NCI-H2029 (cell line): ENCODE measurements around the gene CD52.

Experiments
- DNase-seq: peaks from one replicate; lab custom pipeline; 2025; lab: John Stamatoyannopoulos, UW

CD52 gene, protein sequence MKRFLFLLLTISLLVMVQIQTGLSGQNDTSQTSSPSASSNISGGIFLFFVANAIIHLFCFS

DNA sequence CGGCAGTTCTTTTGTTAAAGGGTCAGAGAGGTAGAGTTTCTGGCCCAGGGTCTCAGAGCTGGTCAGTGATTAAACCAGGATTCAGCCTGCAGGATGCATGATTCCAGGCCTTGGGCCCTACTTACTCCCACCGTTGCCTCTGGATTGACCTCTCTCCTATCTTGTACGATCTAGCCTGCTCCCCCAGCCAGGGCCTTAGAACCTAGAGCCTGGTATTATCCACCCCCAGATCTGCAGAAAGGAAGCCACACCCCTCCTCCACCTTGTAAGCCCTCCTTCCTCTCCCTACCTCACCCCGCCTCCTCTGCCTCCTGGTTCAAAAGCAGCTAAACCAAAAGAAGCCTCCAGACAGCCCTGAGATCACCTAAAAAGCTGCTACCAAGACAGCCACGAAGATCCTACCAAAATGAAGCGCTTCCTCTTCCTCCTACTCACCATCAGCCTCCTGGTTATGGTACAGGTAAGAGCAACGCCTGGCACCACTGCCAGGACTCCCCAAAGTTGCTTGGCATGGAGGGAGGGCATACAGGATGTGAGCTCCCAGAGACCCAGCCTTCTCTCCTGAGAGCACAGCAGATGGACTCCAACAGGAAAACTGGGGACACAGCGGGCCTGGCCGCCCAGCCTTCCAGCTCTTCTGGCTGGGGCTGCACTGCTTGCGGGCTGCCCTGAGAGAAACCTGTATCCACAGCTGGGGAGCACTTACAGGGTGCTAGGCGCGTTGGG, at the start of gene CD52:
Gene CD52, plus strand, starts transcription at position 347 of the 726 bp plus-strand sequence. Its CDS starts 60 bp downstream, at position 407.
- no peak for DNase-seq

DNA sequence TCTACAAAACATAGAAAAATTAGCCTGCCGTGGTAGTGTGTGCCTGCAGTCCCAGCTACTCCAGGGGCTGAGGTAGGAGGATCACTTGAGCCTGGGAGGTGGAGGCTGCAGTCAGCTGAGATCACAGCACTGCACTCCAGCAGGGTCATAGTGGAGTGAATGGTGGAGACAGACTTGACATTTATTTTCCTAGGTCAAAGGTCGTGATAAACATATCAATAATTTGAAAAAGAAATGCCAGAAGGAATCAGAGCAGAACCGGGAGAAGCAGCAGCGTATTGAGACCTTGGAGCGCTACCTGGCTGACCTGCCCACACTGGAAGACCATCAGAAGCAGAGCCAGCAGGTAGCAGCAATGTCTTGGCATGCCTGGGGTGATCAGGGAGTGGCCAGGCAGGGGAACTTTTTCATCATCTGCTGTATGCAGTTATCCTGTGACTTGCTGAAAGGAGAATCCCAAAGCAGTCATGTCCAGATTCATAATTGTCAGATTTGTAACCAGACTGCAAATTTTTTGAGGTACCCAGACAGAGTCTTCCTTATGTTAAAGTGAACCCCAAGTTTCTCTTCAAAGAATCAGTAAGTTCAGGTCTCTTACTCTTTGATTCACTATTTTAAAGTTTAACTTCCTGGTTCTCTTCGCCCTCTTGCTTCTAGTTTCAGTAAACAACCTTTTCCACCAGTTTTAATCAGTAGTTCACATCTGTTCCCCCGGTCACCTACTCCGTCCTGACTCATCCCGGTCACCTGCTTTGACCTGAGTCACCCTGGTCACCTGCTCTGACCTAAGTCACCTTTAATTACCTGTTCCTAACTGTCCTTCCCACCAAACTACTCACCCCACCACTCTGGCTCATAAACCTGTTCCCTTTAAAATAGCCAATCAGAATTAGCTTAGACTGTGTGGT, 49.2 kb upstream of the CD52 start:
- no peak for DNase-seq

GRCh38 chr1:26269198-26269550, 48.6 kb upstream of the CD52 start:
- no peak for DNase-seq

DNA sequence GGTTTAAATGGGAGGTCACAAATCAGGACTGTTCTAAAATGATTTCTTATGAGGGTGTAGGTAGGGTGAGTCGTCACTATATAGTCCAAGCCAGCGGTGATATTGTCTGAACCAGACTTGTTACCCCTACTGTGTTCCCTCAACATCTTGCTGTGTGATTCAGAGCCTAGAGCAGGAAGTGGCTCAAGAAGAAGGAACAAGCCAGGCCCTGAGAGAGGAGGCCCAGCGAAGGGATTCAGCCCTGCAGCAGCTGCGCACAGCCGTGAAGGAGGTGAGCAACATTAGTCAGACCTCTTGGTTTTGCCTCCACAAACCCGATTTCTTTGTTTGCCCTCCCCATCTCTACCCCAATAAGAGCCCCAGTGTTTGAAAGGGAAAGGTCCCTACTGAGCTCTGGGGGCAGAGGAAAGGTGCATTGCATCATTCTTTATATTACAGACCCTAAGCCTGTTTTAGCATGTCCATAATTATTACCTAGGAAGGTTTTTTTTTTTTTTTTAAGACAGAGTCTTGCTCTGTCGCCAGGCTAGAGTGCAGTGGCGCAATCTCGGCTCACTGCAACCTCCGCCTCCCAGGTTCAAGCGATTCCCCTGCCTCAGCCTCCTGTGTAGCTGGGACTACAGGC, 42.8 kb upstream of the CD52 start:
- DNase-seq, result no peak

- peak; percentile 47 for DNase-seq
Observed at GRCh38 chr1:26275580-26276431, 42.0 kb upstream of the CD52 start.

DNA sequence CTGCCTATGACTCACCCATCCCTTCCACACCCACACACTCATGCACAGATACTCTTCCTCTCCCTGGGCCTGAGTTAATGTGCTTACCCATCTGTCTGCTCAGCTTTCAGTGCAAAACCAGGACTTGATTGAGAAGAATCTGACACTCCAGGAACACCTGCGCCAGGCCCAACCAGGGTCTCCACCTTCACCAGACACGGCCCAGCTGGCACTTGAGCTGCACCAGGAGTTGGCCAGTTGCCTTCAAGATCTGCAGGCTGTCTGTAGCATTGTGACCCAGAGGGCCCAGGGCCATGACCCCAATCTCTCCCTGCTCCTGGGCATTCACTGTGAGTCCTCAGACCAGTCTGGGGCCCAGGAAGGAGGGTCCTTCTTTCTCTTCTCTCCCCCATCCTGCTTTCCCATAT, 41.3 kb upstream of the CD52 start:
- no peak for DNase-seq

DNA sequence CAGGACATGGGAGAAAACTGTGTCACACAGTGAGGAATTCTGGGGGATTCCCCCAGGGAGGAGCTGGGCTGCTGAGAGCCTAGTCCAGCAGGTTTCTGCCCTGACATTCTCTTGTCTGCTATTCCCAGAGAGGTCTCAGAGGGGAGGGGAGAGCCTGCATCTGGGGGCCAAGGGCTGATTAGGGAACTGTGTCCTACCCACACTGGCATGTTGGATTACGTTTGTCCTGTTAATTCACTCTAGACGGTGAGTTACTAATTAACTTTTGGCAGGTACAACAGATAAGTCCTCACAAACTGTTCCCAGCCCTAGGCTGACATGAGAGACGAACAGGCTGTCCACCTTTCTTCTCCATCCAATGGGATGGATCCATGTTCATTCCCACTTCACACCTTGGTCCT, 40.5 kb upstream of the CD52 start:
- DNase-seq, result no peak

DNA sequence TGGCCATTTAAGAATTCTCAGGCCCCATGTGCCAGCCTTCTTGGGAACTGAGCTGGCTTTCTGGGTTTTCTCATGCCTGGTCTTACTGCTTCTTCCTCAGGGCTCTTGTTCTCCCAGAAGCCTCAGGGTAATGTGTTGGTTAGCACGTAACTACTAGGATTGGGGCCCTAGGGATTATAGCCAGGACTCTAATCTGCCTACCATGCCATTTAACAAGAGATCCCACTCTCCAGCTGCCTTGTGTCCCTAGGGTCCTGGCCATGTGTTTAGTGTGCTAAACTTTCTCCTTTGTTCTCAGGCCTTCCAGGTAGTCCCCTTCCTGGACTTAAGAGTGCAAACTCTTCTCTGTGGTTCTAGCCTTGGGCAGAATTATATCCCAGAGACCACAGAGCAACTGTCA, 40.0 kb upstream of the CD52 start:
- DNase-seq, result no peak

GRCh38 chr1:26278303-26278702, 39.5 kb upstream of the CD52 start:
- DNase-seq, result no peak

- no peak for DNase-seq
Observed at GRCh38 chr1:26278724-26279455, 38.9 kb upstream of the CD52 start.

- DNase-seq, result peak; percentile 73
Observed at GRCh38 chr1:26279456-26280332, 38.1 kb upstream of the CD52 start, which contains the start of gene SH3BGRL3. Gene SH3BGRL3 (plus strand): TSS chr1:26280086. CDS start chr1:26280156, 70 bp downstream.

GRCh38 chr1:26280333-26281042, 37.3 kb upstream of the CD52 start:
- DNase-seq, result no peak

GRCh38 chr1:26281091-26281958, 36.4 kb upstream of the CD52 start:
- DNase-seq, result no peak

DNA sequence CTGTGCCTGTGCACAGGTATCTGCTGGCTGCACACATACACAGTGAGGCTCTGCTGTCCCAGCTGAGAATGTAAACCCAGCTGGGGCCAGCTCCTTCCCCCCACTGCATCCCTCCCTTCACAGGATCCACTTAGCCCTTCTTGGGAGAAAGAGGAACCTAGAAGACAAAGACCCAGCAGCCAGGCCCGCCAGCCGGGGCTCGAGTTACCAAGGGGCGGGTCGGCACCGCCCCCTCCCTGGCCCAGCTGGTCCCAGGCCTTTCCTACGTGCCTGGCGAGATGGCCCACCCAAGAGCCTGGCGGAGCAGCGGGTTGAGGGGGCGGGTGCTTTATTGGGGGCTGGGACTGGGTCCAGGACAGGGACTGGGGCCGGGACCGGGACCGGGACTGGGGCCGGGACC, 35.8 kb upstream of the CD52 start:
- no peak for DNase-seq

DNA sequence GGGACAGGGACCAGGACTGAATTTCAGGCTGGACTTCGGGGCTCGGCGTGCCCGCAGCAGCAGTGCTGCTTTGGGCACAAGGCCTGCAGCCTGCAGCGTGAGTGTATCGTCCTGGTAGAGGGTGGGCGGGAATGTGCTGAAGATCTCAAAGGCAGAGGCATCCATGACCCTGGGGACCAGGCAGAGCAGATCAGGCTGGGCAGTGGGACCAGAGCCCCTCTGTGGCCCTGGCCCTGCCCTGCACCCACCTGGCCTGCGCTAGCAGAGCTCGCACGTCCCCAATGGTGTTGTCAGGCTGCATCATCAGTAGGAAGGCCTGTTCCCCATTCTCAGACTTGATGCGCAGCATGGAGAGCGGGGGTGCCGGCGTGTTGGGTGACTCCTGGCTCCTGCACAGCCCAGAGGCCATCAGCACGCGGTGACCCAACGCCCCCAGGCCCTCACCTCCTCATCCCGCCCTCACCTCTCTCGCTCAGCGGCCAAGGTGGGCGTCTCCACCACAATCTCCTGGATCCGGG, 35.3 kb upstream of the CD52 start:
- no peak for DNase-seq

DNA sequence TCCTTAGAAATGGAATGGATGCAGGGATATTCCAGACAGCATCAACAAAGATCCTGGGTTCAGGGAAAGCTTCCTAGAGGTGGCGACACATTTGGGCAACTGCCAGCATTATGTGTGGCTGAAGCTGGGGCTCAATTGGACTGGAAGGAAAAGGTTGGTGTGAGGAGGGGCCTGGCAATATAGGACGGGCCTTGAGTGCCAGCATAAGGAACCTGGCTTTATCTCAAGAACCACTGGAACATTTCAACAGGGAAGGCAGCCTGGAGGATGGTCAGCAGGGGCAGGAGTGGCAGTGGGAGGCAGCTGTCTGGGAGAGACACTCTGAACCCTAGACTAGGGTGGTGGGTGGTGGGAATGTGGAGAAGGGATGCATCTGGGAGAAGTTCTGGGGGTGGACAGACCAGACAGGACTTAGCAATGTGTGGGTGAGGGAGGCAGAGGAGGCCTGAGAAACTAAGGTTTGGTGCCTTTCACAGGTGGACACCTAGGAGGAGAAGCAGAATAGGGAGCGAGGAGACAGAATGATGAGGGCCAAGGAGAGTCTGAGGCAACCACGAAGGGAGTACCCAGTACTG, 34.4 kb upstream of the CD52 start:
- no peak for DNase-seq

DNA sequence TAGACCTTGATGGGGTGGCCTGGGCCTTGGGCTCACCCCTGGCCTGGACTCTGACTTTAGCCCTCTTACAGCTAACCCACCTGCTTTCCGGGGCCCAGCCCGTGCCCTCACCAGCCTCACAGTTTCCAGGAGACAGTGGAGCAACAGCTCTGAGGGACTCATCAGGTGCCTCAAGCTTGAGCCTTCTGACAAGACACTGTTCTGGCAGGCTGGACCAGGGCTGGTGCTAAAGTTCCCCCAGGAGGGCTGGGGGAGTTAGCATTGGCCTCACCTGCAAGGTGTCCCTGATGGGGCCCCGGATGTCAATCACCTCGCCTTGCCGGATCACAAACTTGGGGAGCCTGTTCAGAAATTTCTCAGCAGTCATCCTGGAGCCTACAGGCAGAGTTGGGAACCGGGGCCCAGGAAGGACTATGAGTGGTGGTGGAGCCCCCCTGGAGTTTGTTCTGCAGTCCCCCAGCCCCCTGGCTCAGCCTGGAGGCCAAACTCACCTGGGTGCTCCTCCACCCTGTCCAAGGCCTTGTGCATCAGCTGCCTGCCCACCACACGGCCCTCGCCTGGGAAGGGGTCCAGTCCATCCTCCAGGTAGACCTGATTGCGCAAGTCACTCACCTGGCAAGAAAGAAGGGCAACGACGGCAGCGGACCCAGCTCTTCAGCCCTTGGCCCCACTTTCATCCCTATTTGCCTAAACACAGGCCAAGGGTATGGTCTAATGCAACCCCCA, 33.7 kb upstream of the CD52 start:
- no peak for DNase-seq
